GM23338 (cell line): ENCODE measurements around the gene GOLM1. TPM values are rescaled to one million over a fixed set of nuclear protein-coding genes. Genes with fewer than 3 reads are reported as not detected.

Experiments
- ATAC-seq: fragments of 200-7000 bp; cut with Tn5 transposase; 3 replicates; pipeline ENCODE4 v1.9.1; 2020
- DNase-seq: peaks from one replicate; pipeline ENCODE4 v3.0.0-alpha.2; 2015; ENCODE audit warnings: low spot score
- H2AFZ ChIP-seq: fragments of 200-600 bp; sonication (generic); 2 replicates; pipeline ENCODE4 v1.8.0; 2016; ENCODE audit warnings: antibody characterized with exemption, mild to moderate bottlenecking, moderate library complexity
- H3F3A ChIP-seq: fragments of 200-600 bp; sonication (generic); replicated peaks from 2 replicates; pipeline ENCODE4 v1.8.0; 2017; ENCODE audit warnings: antibody characterized with exemption, mixed run types, low read depth
- H3K27ac ChIP-seq: fragments of 200-600 bp; sonication (generic); 2 replicates; pipeline ENCODE4 v1.6.1; 2016; ENCODE audit warnings: low read depth
- H3K27me3 ChIP-seq: fragments of 200-600 bp; sonication (generic); 2 replicates; pipeline ENCODE4 v1.8.0; 2016; ENCODE audit warnings: mild to moderate bottlenecking, mixed run types, moderate library complexity; ENCODE audit not compliant: insufficient read depth
- H3K36me3 ChIP-seq: fragments of 200-600 bp; sonication (generic); 2 replicates; pipeline ENCODE4 v1.8.0; 2016; ENCODE audit warnings: mild to moderate bottlenecking; ENCODE audit not compliant: insufficient read depth
- H3K4me1 ChIP-seq: fragments of 200-600 bp; sonication (generic); 2 replicates; pipeline ENCODE4 v1.8.0; 2016; ENCODE audit warnings: mild to moderate bottlenecking, moderate library complexity; ENCODE audit not compliant: insufficient read depth
- H3K4me2 ChIP-seq: fragments of 200-600 bp; sonication (generic); 2 replicates; pipeline ENCODE4 v1.7.1; 2017; ENCODE audit warnings: mixed run types
- H3K4me3 ChIP-seq: fragments of 200-600 bp; sonication (generic); 2 replicates; pipeline ENCODE4 v1.6.1; 2016; ENCODE audit warnings: mixed run types
- H3K79me2 ChIP-seq: fragments of 200-600 bp; sonication (generic); replicated peaks from 2 replicates; pipeline ENCODE4 v1.8.0; 2017; ENCODE audit warnings: mild to moderate bottlenecking; ENCODE audit not compliant: insufficient read depth
- H3K9me2 ChIP-seq: fragments of 200-600 bp; sonication (generic); 2 replicates; pipeline ENCODE4 v1.8.0; 2017; ENCODE audit not compliant: insufficient read depth
- H4K20me1 ChIP-seq: fragments of 200-600 bp; sonication (generic); replicated peaks from 2 replicates; pipeline ENCODE4 v1.8.0; 2017; ENCODE audit warnings: mild to moderate bottlenecking; ENCODE audit not compliant: insufficient read depth
- H3K27ac Mint-ChIP-seq: 2 replicates; pipeline ENCODE4 v1.8.0; 2020; ENCODE audit warnings: inconsistent platforms, mild to moderate bottlenecking, moderate library complexity, mixed read lengths
- H3K27me3 Mint-ChIP-seq: 3 replicates; pipeline ENCODE4 v1.8.0; 2022; ENCODE audit warnings: low read depth, mild to moderate bottlenecking, moderate library complexity, mixed read lengths, inconsistent platforms; ENCODE audit not compliant: insufficient read depth, poor library complexity
- H3K36me3 Mint-ChIP-seq: 3 replicates; pipeline ENCODE4 v1.8.0; 2021; ENCODE audit warnings: low read depth, mild to moderate bottlenecking, inconsistent platforms, moderate library complexity, mixed read lengths
- H3K4me1 Mint-ChIP-seq: 3 replicates; pipeline ENCODE4 v1.8.0; 2020; ENCODE audit warnings: mild to moderate bottlenecking, inconsistent platforms, mixed read lengths
- H3K4me3 Mint-ChIP-seq: 3 replicates; pipeline ENCODE4 v1.8.0; 2021; ENCODE audit warnings: moderate library complexity, mild to moderate bottlenecking, inconsistent platforms, mixed read lengths
- H3K9me3 Mint-ChIP-seq: 3 replicates; pipeline ENCODE4 v1.8.0; 2020; ENCODE audit warnings: moderate library complexity, mild to moderate bottlenecking, inconsistent platforms, mixed read lengths
- CREB1 ChIP-seq: fragments of 250-450 bp; sonication (Bioruptor Pico); IDR thresholded peaks from 2 replicates; pipeline ENCODE4 v1.5.0; 2020; ENCODE audit warnings: low read depth, mild to moderate bottlenecking, moderate library complexity
- CTCF ChIP-seq, 2 experiments: fragments of 200-600 bp in 1 of 2; sonication (generic) in 1 of 2; conservative IDR thresholded peaks; 2 replicates each; pipeline versions ENCODE4 v1.5.1 to v1.6.1; 2016 to 2017; ENCODE audit warnings: antibody characterized with exemption in 2 of 2, low read depth in 2 of 2, mild to moderate bottlenecking in 2 of 2, moderate library complexity in 1 of 2
- EZH2 ChIP-seq: fragments of 200-600 bp; sonication (generic); IDR thresholded peaks from one replicate; pipeline ENCODE4 v1.8.0; 2017; ENCODE audit warnings: antibody characterized with exemption, mild to moderate bottlenecking, low read depth; ENCODE audit not compliant: unreplicated experiment
- EZH2phosphoT487 ChIP-seq: fragments of 200-600 bp; sonication (generic); IDR thresholded peaks from one replicate; pipeline ENCODE4 v1.8.1; 2018; ENCODE audit warnings: antibody characterized with exemption; ENCODE audit not compliant: unreplicated experiment
- NANOG ChIP-seq: IDR thresholded peaks from 2 replicates; pipeline ENCODE4 v1.6.1; 2016; ENCODE audit warnings: antibody characterized with exemption, borderline replicate concordance
- POLR2AphosphoS5 ChIP-seq: IDR thresholded peaks from 2 replicates; pipeline ENCODE4 v1.6.1; 2016; ENCODE audit warnings: antibody characterized with exemption, low read depth
- STAT1 ChIP-seq: IDR thresholded peaks from one replicate; pipeline ENCODE4 v1.6.1; 2016; ENCODE audit warnings: antibody characterized with exemption; ENCODE audit not compliant: unreplicated experiment
- ZNF114 ChIP-seq: fragments of 250-450 bp; sonication (Bioruptor Pico); IDR thresholded peaks from 2 replicates; pipeline ENCODE4 v1.5.0; 2020; ENCODE audit warnings: mild to moderate bottlenecking, moderate library complexity
- ZNF331 ChIP-seq: fragments of 250-450 bp; sonication (Bioruptor Pico); IDR thresholded peaks from 2 replicates; pipeline ENCODE4 v1.5.0; 2020; ENCODE audit warnings: low read depth, mild to moderate bottlenecking, moderate library complexity
- polyA plus RNA-seq: library from polyadenylated mRNA; unstranded; fragments of >200 nt; fragmentation: Nextera tagmentation; extraction: Ambion mirVana; gene quantifications from 2 replicates; pipeline ENCODE4 v1.2.1, GENCODE V29; 2016
- total RNA-seq: library from RNA; depleted of rRNA; stranded (reverse); fragments of >200 nt; shearing (Covaris generic); gene quantifications from 2 replicates; pipeline ENCODE4 v1.2.3, GENCODE V29; 2014
- TF ChIP-seq, protein P1 (sequence below): IDR thresholded peaks from 2 replicates; pipeline ENCODE4 v1.6.1; 2016; ENCODE audit warnings: antibody characterized with exemption
- TF ChIP-seq, protein P2 (sequence below): fragments of 250-450 bp; sonication (Bioruptor Pico); IDR thresholded peaks from 2 replicates; pipeline ENCODE4 v1.5.0; 2020; ENCODE audit warnings: mild to moderate bottlenecking, moderate library complexity

Gene GOLM1
- total and polyA plus RNA-seq, 2 experiments from 2014 or later, result 58.3 to 92.4 TPM

DNA sequence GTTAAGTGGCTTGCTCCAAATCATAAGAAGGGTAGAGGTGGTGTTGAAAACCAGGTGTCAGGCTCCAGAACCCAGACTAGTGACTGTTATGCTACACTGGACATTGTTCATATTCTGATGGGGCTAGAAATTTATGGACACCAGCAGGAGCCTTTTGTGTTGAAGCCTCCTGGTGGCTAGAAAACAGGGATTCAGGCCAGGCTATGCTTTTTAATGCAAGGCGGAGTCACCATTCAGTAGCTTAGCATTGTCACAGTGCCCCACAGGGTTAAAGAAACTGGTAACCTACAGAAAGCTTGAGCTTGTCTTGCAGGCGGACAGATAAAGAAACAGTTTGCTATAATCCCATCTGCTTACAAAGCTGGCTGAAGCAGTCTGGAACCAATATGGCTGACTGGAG is 23.0 kb upstream of the GOLM1 start:
- Mint-ChIP-seq H3K9me3 (no peaks in the 10 kb centered on the region), H3K27me3 (peaks cover 10% of the 10 kb centered on the region), H3K27ac (no peak overlapping the region), H3K4me1 (peaks cover 23% of the 10 kb centered on the region), H3K36me3 (no peaks in the 10 kb centered on the region), H3K4me3 (no peak overlapping the region)
- no peak overlapping the region for H3K27ac ChIP-seq
- H3K9me2 ChIP-seq, result 0 out of 2 replicates have a peak, but pooled peaks cover 2% of the 10 kb centered on the region
- H3F3A ChIP-seq, result no peaks in the 10 kb centered on the region
- H3K27me3 ChIP-seq, result peaks cover 16% of the 10 kb centered on the region; the same call in 1 of the 2 replicates
- peak; percentile 52 for DNase-seq
- H3K4me1 ChIP-seq, result peaks cover 13% of the 10 kb centered on the region
- H4K20me1 ChIP-seq, result no peaks in the 10 kb centered on the region
- peak; percentile 61 for ATAC-seq
- TF ChIP-seq CREB1 (CRISPR knock-in tag) (no peak), CTCF (conservative IDR thresholded peaks at IDR 0.05; ENCODE audit: low read depth in 2 of 2) (peak in 1 of 2 experiments; percentile 36; a peak in 3 of 4 replicates)
- H2AFZ ChIP-seq, result no peak overlapping the region; the same call in none of the 2 replicates
- H3K4me2 ChIP-seq, result no peak overlapping the region; the same call in 1 of the 2 replicates
- no peaks in the 10 kb centered on the region for H3K79me2 ChIP-seq
- H3K4me3 ChIP-seq, result no peak overlapping the region
- H3K36me3 ChIP-seq, result no peaks in the 10 kb centered on the region

- no peak overlapping the region for H3K27ac Mint-ChIP-seq
- DNase-seq (no peak), ATAC-seq (peak; percentile 17; the same call in 1 of the 3 replicates)
- Histone ChIP-seq H3K9me2 (0 out of 2 replicates have a peak, but pooled peaks cover 2% of the 10 kb centered on the region), H3K4me1 (peaks cover 7% of the 10 kb centered on the region), H3K27ac (no peak overlapping the region), H3K4me3 (no peak overlapping the region), H4K20me1 (no peaks in the 10 kb centered on the region), H3K4me2 (no peak overlapping the region), H3K36me3 (no peaks in the 10 kb centered on the region), H3K79me2 (no peaks in the 10 kb centered on the region), H3K27me3 (peaks cover 16% of the 10 kb centered on the region; the same call in 1 of the 2 replicates), H3F3A (no peaks in the 10 kb centered on the region), H2AFZ (no peak overlapping the region)
- H3K9me3 Mint-ChIP-seq, result 0 out of 3 replicates have a peak, but pooled peaks cover 2% of the 10 kb centered on the region
- no peak overlapping the region for H3K4me3 Mint-ChIP-seq
- H3K27me3 Mint-ChIP-seq, result peaks cover 8% of the 10 kb centered on the region
- peaks cover 14% of the 10 kb centered on the region for H3K4me1 Mint-ChIP-seq
- H3K36me3 Mint-ChIP-seq, result no peaks in the 10 kb centered on the region
- TF ChIP-seq ZNF114 (CRISPR knock-in tag) (no peak), CREB1 (CRISPR knock-in tag) (no peak), POLR2AphosphoS5 (no peak; the same call in 1 of the 2 replicates), NANOG (no peak), EZH2phosphoT487 (no peak), EZH2 (no peak), ZNF331 (CRISPR knock-in tag) (no peak), STAT1 (no peak)
- TF ChIP-seq, protein P1, sequence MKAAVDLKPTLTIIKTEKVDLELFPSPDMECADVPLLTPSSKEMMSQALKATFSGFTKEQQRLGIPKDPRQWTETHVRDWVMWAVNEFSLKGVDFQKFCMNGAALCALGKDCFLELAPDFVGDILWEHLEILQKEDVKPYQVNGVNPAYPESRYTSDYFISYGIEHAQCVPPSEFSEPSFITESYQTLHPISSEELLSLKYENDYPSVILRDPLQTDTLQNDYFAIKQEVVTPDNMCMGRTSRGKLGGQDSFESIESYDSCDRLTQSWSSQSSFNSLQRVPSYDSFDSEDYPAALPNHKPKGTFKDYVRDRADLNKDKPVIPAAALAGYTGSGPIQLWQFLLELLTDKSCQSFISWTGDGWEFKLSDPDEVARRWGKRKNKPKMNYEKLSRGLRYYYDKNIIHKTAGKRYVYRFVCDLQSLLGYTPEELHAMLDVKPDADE, result no peak
- TF ChIP-seq, protein P2, sequence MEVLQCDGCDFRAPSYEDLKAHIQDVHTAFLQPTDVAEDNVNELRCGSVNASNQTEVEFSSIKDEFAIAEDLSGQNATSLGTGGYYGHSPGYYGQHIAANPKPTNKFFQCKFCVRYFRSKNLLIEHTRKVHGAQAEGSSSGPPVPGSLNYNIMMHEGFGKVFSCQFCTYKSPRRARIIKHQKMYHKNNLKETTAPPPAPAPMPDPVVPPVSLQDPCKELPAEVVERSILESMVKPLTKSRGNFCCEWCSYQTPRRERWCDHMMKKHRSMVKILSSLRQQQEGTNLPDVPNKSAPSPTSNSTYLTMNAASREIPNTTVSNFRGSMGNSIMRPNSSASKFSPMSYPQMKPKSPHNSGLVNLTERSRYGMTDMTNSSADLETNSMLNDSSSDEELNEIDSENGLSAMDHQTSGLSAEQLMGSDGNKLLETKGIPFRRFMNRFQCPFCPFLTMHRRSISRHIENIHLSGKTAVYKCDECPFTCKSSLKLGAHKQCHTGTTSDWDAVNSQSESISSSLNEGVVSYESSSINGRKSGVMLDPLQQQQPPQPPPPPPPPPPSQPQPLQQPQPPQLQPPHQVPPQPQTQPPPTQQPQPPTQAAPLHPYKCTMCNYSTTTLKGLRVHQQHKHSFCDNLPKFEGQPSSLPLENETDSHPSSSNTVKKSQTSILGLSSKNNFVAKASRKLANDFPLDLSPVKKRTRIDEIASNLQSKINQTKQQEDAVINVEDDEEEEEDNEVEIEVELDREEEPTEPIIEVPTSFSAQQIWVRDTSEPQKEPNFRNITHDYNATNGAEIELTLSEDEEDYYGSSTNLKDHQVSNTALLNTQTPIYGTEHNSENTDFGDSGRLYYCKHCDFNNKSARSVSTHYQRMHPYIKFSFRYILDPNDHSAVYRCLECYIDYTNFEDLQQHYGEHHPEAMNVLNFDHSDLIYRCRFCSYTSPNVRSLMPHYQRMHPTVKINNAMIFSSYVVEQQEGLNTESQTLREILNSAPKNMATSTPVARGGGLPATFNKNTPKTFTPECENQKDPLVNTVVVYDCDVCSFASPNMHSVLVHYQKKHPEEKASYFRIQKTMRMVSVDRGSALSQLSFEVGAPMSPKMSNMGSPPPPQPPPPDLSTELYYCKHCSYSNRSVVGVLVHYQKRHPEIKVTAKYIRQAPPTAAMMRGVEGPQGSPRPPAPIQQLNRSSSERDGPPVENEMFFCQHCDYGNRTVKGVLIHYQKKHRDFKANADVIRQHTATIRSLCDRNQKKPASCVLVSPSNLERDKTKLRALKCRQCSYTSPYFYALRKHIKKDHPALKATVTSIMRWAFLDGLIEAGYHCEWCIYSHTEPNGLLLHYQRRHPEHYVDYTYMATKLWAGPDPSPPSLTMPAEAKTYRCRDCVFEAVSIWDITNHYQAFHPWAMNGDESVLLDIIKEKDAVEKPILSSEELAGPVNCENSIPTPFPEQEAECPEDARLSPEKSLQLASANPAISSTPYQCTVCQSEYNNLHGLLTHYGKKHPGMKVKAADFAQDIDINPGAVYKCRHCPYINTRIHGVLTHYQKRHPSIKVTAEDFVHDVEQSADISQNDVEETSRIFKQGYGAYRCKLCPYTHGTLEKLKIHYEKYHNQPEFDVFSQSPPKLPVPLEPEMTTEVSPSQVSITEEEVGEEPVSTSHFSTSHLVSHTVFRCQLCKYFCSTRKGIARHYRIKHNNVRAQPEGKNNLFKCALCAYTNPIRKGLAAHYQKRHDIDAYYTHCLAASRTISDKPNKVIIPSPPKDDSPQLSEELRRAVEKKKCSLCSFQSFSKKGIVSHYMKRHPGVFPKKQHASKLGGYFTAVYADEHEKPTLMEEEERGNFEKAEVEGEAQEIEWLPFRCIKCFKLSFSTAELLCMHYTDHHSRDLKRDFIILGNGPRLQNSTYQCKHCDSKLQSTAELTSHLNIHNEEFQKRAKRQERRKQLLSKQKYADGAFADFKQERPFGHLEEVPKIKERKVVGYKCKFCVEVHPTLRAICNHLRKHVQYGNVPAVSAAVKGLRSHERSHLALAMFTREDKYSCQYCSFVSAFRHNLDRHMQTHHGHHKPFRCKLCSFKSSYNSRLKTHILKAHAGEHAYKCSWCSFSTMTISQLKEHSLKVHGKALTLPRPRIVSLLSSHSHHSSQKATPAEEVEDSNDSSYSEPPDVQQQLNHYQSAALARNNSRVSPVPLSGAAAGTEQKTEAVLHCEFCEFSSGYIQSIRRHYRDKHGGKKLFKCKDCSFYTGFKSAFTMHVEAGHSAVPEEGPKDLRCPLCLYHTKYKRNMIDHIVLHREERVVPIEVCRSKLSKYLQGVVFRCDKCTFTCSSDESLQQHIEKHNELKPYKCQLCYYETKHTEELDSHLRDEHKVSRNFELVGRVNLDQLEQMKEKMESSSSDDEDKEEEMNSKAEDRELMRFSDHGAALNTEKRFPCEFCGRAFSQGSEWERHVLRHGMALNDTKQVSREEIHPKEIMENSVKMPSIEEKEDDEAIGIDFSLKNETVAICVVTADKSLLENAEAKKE (CRISPR knock-in tag), result no peak
These were observed 20.1 kb upstream of the GOLM1 start for GRCh38 chr9:86119457-86119856.
